Measurements from ENCODE around the gene NME7. TPM values are rescaled to one million over a fixed set of nuclear protein-coding genes. Genes with fewer than 3 reads are reported as not detected.
"Not testable (repeated sequence)": the region's sequence is repeated elsewhere in the genome, so short reads cannot be mapped to it uniquely, and the experiment has no call there.

The NME7 gene
- total RNA-seq, 1 donor from 2014 or later: 10.6 TPM

DNA sequence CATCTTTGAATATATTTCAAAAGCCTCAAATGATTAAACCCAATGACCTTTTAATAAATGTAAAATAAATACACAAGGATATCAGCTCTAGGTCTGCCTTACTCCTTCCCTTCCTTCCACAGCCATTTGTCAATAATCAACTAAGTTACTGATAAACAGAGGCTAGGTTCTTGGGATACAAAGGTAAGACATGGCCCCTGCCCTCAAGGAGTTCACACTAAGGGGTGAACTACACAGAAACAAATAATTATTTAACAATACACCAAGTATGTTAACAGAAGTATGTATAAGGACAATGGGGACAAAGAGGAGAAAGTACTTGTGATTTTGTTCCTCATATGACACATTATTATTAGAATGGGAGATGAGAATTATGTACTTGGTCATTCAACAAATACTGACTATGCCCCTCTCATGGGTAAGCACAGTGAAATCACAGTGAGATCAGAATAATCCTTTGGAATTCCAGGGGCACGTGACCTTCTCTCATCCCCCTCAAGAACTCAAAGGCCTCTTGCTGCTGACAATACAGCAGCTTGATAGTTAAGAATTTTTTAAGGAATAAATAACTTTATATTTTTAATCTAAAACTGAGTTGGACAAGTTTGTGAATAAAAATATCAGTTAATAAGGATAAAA is 220.9 kb downstream of the NME7 start:
- intact Hi-C loops (cut with DNase I): no loop called here
- ATAC-seq (ENCODE audit: poor library complexity): no peak

DNA sequence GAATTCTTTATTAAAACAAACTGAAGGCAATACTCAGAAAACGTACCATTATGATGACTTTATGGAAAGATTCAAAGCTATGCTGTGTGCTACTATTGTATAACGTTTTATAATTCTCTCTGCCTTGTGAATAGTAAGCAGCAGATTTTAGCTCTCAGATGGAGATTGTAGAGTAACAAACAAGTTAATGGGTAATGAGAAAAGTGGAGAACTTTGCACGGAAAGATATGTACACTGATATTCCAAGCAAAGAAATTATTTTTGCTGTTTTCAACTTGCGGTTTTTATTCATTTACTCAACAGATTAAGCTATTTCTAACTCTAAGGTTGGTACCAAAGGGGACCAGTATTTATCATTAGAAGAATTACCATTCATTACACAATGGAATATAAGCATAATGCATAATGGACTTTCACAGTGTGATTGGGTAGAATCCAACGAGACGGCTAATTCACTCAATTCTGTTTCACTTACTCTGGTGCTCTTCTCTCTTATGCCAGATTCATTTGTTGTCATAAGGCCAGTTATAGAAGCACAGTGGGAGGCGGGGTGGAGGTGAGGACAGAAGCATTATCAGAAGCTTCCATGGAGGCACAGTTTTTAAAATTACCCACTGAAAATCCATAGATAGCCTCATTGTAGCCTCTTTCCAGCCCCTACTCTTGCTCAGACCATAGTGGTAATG is 222.5 kb downstream of the NME7 start:
- ATAC-seq (ENCODE audit: poor library complexity): no peak
- intact Hi-C loops (cut with DNase I): no loop called here
- no peak for DNase-seq

More for the DNA sequence above, 220.9 kb downstream of the NME7 start:
- DNase-seq: no peak

DNA sequence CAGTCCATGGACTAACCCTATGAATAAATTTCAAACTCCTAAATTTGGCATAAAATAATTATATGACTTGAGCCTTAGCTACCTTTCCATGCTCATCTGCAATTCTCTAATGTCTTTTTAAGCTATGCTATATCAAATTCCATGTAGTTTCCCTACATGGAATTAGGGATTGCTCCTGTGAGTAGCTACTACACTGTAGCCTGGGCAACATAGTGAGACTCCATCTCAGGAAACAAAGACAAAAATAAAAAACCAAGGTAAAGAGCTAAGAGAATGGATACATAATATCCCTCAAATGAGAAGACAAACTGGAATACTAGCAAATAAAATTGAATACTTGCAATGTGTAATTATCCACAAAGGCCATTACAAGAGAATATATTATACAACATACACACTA is 223.6 kb downstream of the NME7 start:
- DNase-seq (no peak), ATAC-seq (ENCODE audit: poor library complexity) (no peak)
- intact Hi-C loops (cut with DNase I): no loop called here

DNA sequence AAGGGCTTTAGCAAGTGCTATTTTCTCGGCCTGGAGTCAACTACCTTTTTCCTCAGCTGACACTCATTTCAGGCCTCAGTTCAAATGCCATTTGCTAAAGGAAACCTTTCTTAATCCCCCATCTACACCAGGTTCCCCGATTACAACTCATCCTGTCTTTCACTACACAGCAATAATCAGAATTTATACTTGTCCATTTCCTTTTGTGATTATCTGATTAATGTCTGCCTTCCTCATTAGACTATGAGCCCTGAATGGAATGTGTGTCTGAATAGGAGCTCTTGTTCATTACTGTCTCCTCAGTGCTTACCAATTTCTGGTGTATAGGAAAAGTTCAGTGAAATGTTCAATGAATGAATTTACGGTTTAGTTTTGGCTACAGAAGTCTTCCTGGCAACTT is 224.3 kb downstream of the NME7 start:
- no peak for ATAC-seq (ENCODE audit: poor library complexity)
- intact Hi-C loops (cut with DNase I): no loop called here
- no peak for DNase-seq

DNA sequence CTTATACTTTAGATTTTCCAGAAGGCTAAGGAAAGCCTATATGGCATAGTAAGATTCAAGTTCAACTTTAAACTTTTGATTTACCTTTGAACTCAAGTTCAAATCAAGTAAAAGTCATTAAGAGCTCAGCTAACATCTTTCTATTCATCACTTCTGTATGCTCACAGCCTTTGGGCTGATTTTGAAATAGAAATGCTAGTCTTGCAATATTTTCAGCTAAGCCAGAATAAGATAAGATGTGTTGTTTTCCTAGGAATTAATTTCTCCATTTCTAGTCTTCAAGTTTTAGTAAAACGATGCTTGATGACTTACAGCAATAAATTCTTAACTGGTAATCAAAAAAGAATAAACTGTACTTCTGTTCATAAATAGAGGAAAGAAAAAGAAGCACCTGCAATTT is 225.5 kb downstream of the NME7 start:
- DNase-seq (no peak), ATAC-seq (ENCODE audit: poor library complexity) (no peak)
- intact Hi-C loops (cut with DNase I): no loop called here

DNA sequence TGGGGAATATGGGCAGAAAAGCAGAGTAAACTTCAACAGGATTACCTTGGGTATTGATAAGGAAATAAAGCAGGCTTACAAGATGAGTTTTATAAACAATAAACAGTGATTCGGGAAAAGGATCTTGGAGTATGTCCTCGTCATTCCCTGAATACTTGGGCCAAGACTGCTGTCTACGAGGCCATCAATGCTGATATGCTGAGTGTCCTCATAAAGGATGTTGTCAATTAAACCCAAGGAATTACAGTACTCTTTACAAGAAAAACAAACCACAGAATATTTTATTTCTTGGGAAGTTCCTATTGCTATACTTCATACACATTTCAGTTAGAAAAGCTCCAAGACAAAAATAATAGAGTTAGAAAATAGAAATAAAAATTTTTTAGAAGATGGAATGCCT is 226.2 kb downstream of the NME7 start:
- ATAC-seq (ENCODE audit: poor library complexity) (no peak), DNase-seq (no peak)
- intact Hi-C loops (cut with DNase I): no loop called here

DNA sequence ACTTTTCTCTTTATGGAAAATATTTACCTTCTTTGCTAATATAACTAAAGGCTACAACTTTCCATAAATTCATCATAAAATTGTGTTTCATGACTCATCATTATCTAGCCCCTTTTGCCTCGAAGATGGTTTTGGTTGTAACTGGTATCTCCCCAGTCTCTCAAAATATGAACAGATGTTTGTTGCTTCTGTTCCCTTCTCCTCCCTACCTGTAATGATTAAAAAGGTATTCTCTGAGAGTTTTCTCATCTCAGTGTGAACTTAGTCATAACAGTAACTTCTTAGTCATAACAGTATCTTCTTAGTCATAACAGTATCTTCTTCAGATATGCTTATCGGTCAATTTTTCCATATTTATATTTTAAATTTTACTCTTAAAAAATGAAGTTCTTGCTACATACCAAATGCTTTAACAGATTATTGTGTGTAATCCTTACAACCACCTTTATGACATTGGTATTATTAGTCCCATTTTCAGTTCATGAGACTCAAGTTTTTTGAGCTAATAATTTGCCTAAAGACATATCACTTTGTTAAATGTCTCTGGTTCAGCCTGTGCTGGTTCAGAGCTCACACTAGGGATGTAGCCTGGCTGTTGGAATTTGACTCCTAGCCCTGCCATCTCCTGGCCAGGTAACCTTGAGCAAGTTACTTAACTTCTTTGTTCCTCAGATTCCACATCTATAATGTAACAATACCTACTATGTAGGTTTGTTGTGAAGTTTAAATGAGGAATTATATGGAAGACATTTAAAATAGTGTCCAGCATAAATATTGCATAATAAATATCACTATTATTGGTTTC is 228.5 kb downstream of the NME7 start:
- DNase-seq (no peak), ATAC-seq (ENCODE audit: poor library complexity) (no peak)
- intact Hi-C loops (cut with DNase I): no loop called here

DNA sequence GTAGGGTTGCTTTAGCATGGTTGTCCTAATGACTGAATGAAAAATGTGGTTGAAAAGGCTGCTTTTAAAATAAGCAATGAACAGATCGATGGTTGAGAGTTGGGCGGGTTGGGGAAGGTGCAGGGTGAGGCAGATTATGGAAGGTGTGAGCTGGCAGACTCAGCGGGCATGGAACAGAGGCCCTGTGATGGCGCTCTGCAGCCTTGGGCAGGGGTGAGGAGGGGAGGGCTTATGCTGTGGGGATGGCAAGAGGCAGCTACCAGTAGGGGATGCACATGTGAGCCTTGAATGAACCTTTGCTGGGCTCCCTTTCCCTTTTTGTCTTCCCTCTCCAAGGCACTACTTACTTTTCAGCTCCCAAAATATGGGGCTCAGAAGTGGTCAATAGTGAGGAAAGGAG is 230.2 kb downstream of the NME7 start:
- ATAC-seq (ENCODE audit: poor library complexity) (no peak), DNase-seq (no peak)
- intact Hi-C loops (cut with DNase I): no loop called here

DNA sequence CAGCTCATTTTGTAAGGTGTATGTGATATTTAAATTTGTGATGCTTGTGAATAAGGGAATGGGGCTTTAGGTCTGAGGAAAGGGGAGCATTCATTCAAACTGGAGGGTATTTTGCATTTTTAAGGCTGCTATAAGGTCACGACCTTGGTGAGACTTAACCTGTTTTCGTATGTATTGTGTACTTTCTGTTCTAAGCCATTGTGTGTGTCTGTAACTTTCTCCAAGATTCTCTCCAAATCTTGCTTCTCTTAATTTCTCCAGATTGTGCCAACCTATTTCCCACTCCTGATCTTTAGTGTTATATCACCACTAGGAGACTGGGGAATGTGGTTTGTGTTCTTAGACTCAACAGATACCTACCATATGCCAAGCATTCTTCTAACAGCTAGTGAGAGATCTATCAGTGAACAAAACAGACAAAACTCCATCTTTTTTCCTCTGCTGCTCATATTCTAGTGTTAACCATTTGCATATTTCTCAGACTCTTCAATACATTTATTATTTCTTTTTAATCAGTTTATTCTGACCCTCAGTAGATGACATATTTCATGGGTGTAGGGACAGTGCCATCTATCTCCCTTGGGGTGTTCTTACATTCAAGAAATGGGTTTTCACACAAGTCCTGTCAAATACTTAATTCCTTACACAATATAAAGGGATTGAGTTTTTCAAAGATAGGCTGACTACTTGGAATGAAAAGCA is 233.6 kb downstream of the NME7 start:
- no peak for DNase-seq
- ATAC-seq (ENCODE audit: poor library complexity): peak; percentile 28
- intact Hi-C loops (cut with DNase I): no loop called here

DNA sequence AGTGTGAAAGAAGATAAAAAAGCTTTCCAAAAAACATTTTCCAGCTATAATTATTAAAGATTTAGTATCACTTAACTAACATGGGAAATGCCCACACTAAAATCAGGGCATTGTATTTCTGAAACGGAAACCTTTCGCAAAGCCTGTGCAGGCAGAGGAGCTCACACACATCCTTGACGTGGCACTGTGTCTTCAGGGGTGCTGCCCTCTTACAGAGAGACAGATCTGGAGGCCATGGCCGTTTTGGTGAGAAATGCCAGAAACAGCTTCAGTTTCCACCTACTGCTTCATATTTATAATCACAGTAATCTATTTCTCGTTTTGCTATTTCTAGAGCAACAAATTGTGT is 234.4 kb downstream of the NME7 start:
- DNase-seq (no peak), ATAC-seq (ENCODE audit: poor library complexity) (no peak)
- intact Hi-C loops (cut with DNase I): no loop called here

DNA sequence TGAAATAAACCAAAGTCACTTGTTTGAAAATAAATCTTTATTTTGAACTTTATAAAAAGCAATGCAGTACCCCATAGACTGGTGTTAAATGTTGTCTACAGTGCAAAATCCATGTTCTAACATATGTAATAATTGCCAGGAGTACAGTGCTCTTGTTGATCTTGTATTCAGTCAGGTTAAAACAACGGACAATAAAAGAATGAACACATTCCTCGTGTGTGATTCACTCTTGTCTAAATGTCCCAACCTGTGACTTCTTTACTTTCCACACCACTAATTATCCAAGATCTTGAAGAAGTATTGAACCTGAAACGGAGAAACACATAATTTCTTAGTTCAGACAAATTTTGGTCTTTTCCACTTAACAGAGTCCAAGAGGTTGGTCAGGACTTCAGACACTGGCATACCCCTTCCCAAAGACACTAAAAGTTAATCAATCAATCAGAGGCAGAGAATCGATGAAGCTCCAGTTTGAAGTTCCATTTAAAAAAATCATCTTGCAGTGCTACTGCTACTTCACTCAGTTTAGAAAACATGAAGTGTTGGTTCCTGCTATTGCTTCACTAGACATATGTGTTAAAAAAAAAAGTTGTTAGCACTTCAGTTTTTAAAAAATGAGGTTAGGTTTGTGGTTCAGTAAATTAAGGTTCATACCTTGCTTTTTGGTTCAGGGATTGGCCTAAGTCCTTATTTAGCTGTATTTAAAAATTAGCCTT is 234.9 kb downstream of the NME7 start:
- ATAC-seq (ENCODE audit: poor library complexity): no peak
- intact Hi-C loops (cut with DNase I): no loop called here
- DNase-seq: no peak

DNA sequence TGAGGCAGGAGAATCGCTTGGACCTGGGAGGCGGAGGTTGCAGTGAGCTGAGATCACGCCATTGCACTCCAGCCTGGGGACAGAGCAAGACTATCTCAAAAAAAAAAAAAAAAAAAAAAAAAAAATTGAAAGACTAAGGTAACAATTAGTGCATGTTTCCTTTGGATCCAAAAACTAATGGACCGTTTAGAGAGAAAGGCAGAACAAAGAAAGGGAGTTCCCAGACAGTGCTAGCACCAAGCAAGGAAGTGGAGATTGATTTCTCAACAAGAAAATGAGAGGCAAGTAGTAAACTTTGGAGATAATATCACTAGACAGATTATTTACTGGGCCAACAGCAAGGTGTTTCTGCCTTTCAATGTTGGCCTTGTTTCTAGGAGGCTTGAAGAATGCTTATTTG is 236.9 kb downstream of the NME7 start:
- DNase-seq (no peak), ATAC-seq (ENCODE audit: poor library complexity) (no peak)
- intact Hi-C loops (cut with DNase I): no loop called here

DNA sequence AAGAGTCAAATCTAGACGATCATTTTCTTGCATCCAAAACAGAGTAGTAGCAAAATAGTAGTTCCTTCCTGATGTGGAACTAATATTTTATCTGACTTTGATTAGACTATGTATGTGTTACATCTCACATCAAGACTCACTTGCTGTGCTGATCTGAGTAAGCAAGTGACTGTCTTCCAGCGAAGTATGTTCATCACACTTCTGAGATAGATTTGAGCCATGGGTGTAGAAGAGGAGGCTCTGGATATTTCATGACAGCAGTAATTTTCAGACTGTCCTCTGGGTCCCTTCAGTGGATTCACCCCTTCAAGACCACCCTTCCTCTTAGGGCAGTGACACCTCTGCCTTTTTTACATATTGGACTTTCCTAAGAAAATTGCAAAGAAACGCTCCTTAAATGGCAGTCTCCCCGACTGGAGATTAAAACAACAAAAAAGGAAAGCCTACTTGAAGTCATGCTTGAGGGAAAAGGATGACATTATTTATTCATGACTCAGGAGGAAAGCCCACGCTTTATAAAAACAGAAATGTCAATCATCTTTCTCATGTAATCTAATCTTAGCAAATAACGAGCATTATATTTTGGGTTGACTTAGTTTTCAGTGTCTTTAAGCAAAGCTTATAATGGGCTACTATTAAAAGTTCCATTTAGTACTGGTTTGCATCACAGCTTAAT is 238.3 kb downstream of the NME7 start:
- no peak for ATAC-seq (ENCODE audit: poor library complexity)
- no peak for DNase-seq
- intact Hi-C loops (cut with DNase I): no loop called here

DNA sequence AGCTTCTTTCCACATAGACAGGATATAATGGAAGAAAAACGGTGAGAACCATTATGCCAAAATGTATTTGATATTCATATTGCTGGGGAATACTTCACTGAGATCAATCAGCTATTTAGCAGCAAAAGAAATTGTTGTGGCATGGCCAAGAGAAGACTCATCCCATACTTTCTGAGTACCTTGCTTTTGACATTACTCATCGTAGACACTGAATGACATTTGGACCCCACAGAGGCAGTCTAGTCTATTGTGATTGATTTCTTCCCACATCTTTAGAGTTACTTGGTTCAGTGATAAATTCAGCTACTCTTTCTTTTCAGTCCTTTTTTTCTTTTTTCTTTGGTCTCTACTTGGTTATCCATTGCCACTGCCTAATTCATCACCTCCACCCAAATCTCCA is 239.0 kb downstream of the NME7 start:
- ATAC-seq (ENCODE audit: poor library complexity) (no peak), DNase-seq (no peak)
- intact Hi-C loops (cut with DNase I): no loop called here

DNA sequence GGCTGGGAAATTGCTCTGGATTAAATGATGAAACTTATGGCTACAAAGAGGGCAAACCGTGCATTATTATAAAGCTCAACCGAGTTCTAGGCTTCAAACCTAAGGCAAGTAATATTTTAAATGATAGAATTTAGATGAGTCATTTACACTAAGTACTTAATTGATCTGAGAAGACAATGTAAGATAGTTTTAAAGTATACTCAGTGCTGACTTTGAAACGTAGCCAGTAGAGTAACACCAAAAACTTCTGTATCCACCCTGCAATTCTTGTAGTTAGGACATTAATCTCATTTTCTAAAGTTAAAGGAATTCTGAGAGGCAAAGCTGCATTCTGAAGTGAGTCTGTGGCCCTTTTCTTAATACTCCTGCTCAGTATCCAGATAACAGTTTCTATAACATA is 240.3 kb downstream of the NME7 start:
- DNase-seq (no peak), ATAC-seq (ENCODE audit: poor library complexity) (no peak)
- intact Hi-C loops (cut with DNase I): no loop called here

DNA sequence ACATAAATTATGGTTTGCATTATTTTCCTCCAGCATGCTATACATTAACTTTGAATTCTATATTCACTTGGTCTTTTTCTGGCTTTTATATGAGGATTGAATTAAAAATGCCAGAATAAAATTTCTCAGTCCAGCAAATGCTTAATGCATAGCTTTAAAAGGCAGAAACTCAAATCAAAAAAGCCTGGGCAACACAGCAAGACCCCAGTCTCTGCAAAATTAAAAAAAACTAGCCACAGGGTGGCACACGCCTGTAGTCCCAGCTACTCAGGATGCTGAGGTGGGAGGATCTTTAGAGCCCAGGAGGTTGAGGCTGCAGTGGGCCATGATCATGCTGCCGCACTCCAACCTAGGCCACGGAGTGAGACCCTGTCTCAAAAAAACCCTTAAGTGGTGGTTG is 241.3 kb downstream of the NME7 start:
- intact Hi-C loops (cut with DNase I): no loop called here
- DNase-seq (no peak), ATAC-seq (ENCODE audit: poor library complexity) (no peak)

DNA sequence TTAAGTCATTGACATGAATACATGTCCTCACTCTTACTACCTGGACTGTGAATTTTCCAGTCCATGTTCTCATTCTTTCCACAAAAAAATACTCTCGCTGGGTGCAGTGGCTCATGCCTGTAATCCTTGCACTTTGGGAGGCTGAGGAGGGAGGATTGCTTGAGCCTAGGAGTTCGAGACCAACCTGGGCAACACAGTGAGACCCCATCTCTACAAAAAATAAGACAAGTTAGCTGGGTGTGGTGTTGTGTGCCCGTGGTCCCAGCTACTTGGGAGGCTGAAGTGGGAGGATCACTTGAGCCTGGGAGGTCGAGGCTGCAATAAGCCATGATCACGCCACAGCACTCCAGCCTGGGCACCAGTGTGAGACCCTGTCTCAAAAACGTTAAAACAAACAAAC is 242.0 kb downstream of the NME7 start:
- ATAC-seq (ENCODE audit: poor library complexity); intact Hi-C loops (cut with DNase I); DNase-seq: not testable (repeated sequence)

DNA sequence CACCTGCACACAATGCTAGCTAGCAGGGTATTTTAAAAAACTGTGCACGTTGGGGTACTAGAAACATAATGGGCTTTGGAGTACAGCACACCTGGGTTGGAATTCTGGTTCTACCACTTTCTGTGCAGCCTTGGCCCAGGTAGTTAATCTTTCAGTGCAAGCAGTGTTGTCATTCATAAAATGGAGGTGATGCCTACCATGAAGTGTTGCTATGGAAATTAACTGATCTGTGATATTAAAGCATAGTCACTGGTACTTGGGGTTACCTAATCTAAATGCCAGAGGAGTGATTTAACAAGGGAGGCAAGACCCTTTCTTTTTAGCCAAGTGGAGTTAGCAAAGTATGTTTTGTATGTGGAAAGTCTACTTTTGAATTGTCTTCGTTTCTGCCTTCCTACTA is 243.1 kb downstream of the NME7 start:
- no peak for ATAC-seq (ENCODE audit: poor library complexity)
- intact Hi-C loops (cut with DNase I): no loop called here
- DNase-seq: no peak

All from Right ventricle myocardium superior (tissue), 1 donor.